ENCODE results near the gene ZCCHC7.

GRCh38 chr9:37332578-37332977, 212.2 kb downstream of the ZCCHC7 start:
- no peak for TF ChIP-seq POLR2AphosphoS5 (IDR thresholded peaks at IDR 0.05)
- no peak for TF ChIP-seq CTCF (IDR thresholded peaks at IDR 0.05)
- TF ChIP-seq POLR2A (IDR thresholded peaks at IDR 0.05): no peak
